ENCODE data around the gene SH3RF2. TPM values are rescaled to one million over a fixed set of nuclear protein-coding genes. Genes with fewer than 3 reads are reported as not detected.
"Not testable (repeated sequence)": the region's sequence is repeated elsewhere in the genome, so short reads cannot be mapped to it uniquely, and the experiment has no call there.

Gene SH3RF2
- total RNA-seq, 1 donor from 2014 or later, result 376 TPM

GRCh38 chr5:145948921-145949320 lies 12.5 kb downstream of the SH3RF2 start:
- peaks cover 76% of the 10 kb centered on the region for H3K4me1 ChIP-seq
- DNase-seq, result no peak
- peak overlapping the region; percentile 68 for H3K27ac ChIP-seq (replicated peaks)
- H3K36me3 ChIP-seq, result no peaks in the 10 kb centered on the region
- H3K27me3 ChIP-seq (ENCODE audit: low read depth), result no peaks in the 10 kb centered on the region
- no peak for TF ChIP-seq CTCF (IDR thresholded peaks at IDR 0.05; ENCODE audit: borderline replicate concordance)
- intact Hi-C loops (cut with micrococcal nuclease), result no loop called here
- H3K4me3 ChIP-seq, result peak overlapping the region; percentile 6
- H3K9me3 ChIP-seq (replicated peaks), result no peaks in the 10 kb centered on the region

GRCh38 chr5:145949474-145949873 lies 13.1 kb downstream of the SH3RF2 start:
- H3K36me3 ChIP-seq, result no peaks in the 10 kb centered on the region
- no peak for TF ChIP-seq CTCF (IDR thresholded peaks at IDR 0.05; ENCODE audit: borderline replicate concordance)
- peaks cover 70% of the 10 kb centered on the region for H3K4me1 ChIP-seq
- no peak for DNase-seq
- no peaks in the 10 kb centered on the region for H3K27me3 ChIP-seq (ENCODE audit: low read depth)
- H3K9me3 ChIP-seq (replicated peaks), result no peaks in the 10 kb centered on the region
- peak overlapping the region; percentile 6 for H3K4me3 ChIP-seq
- H3K27ac ChIP-seq (replicated peaks), result peak overlapping the region; percentile 68
- intact Hi-C loops (cut with micrococcal nuclease), result no loop called here

GRCh38 chr5:145951071-145951470 lies 14.7 kb downstream of the SH3RF2 start:
- Histone ChIP-seq H3K4me3 (no peak overlapping the region), H3K27me3 (ENCODE audit: low read depth) (no peaks in the 10 kb centered on the region), H3K27ac (replicated peaks) (peak overlapping the region; percentile 68), H3K4me1 (peaks cover 65% of the 10 kb centered on the region), H3K9me3 (replicated peaks) (no peaks in the 10 kb centered on the region), H3K36me3 (no peaks in the 10 kb centered on the region)
- intact Hi-C loops (cut with micrococcal nuclease), result no loop called here
- no peak for DNase-seq
- TF ChIP-seq CTCF (IDR thresholded peaks at IDR 0.05; ENCODE audit: borderline replicate concordance), result no peak

GRCh38 chr5:145953202-145953601 lies 16.8 kb downstream of the SH3RF2 start:
- no peak for DNase-seq
- no peak for TF ChIP-seq CTCF (IDR thresholded peaks at IDR 0.05; ENCODE audit: borderline replicate concordance)
- no peaks in the 10 kb centered on the region for H3K27me3 ChIP-seq (ENCODE audit: low read depth)
- H3K4me3 ChIP-seq, result no peak overlapping the region
- no peaks in the 10 kb centered on the region for H3K9me3 ChIP-seq (replicated peaks)
- peak overlapping the region; percentile 16 for H3K27ac ChIP-seq (replicated peaks)
- peaks cover 50% of the 10 kb centered on the region for H3K4me1 ChIP-seq
- no peaks in the 10 kb centered on the region for H3K36me3 ChIP-seq
- intact Hi-C loops (cut with micrococcal nuclease), result no loop called here

GRCh38 chr5:145954140-145954539 lies 17.8 kb downstream of the SH3RF2 start:
- H3K36me3 ChIP-seq; DNase-seq; intact Hi-C loops (cut with micrococcal nuclease); H3K27ac ChIP-seq (replicated peaks); H3K27me3 ChIP-seq (ENCODE audit: low read depth); H3K4me3 ChIP-seq; H3K9me3 ChIP-seq (replicated peaks): not testable (repeated sequence)
- H3K4me1 ChIP-seq, result peaks cover 41% of the 10 kb centered on the region

DNA sequence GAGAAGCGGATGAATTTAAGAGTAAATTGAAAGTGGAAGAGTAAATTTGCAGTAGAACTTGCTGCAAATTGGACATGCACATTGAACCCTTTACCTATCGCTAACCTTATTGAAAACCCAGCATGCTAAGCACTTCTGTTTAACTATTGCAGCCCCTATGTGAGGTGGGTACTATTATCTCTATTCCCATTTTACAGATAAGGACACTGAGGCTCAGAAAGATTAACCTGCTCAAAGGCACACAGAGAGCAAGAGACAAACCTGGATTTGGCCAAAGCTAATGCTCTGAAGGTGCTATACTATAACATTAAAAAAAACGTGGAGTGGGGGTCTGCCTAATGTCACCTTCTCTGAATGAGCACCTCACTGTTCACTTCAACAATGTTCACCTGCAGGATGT lies 21.0 kb downstream of the SH3RF2 start:
- no peak overlapping the region for H3K27ac ChIP-seq (replicated peaks)
- intact Hi-C loops (cut with micrococcal nuclease), result no loop called here
- DNase-seq, result no peak
- no peaks in the 10 kb centered on the region for H3K27me3 ChIP-seq (ENCODE audit: low read depth)
- H3K9me3 ChIP-seq (replicated peaks), result no peaks in the 10 kb centered on the region
- no peak for TF ChIP-seq CTCF (IDR thresholded peaks at IDR 0.05; ENCODE audit: borderline replicate concordance)
- peaks cover 18% of the 10 kb centered on the region for H3K4me1 ChIP-seq
- H3K4me3 ChIP-seq, result no peak overlapping the region
- no peaks in the 10 kb centered on the region for H3K36me3 ChIP-seq

Measured in left ventricle myocardium inferior (tissue), 1 donor.